ENCODE results near the gene SLC9A9.

- no peak for TF ChIP-seq CTCF (IDR thresholded peaks at IDR 0.05)
- no peak for TF ChIP-seq POLR2A (IDR thresholded peaks at IDR 0.05)
Measured at GRCh38 chr3:143366672-143367071, 481.6 kb downstream of the SLC9A9 start.

All from breast epithelium (tissue), 3 donors.